GM18867 (cell line): ENCODE data around the gene ANKLE2.
"Not testable (repeated sequence)": the region's sequence is repeated elsewhere in the genome, so short reads cannot be mapped to it uniquely, and the experiment has no call there.

Experiments used
- ATAC-seq: cut with Tn5 transposase; IDR thresholded peaks from one replicate; pipeline ENCODE4 v1.9.1; 2021; ENCODE audit warnings: mild to moderate bottlenecking, moderate library complexity; ENCODE audit not compliant: unreplicated experiment

The ANKLE2 gene

DNA sequence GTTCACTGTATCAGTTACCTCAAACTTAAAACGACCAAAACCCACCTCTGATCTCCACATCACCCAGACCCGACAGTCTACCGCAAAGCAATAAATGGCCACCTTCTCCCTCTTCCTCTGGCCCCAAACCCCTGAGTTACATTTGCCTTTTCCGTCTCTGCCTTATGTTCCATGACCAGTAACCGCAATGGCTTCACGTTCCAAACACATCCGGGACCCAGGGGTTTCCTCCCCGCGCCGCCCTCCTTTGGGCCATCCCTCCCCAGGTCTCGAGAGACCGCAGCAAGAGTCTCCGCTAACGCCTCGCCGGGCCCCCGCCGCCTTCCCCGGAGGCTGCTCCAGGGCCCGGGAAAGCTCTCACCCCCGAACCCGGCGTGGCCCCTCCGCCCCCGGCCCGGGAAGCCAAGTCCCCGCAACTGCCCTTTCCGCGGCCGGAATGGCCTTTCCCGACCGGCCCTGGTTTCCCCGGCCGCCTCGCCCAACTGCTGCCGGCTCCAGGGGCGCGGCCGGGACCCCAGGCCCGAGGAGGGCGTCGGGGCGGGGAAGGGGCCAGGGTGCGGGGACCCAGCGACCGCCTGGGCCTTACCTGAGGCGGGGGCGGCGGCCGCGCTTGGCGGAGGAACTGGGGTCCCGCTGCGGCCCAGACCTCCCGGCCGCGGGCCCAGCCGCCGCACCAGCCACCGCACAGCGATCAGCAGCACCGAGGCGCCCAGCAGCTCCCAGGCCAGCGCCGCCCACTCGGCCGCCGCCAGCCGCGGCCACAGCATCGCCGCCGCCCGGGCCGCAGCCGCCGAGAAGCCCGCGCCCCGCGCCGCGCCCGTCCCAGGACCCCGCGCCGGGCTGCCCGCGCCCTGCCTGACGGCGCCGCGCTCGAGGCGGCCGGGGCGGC lies at the start of gene ANKLE2:
TSS of gene ANKLE2 (minus strand) at position 801 of the 889 bp plus-strand sequence. CDS start at position 767, 34 bp downstream.
- ATAC-seq = peak; percentile 32

DNA sequence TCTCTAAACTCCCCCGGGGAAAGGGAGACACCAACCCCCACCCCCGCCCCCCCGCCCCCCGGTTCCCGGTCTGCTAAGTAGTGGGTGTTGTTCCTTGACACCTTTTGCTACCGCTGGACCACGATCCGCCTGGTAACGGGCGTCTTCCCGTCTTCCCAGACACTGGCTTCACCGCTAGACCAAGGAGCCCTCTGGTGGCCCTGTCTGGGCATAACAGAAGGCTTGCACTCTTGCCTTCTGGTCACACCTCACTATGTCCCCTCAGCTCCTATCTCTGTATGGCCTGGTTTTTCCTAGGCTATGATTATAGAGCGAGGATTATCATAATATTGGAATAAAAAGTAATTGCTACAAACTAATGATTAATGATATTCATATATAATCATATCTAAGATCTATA lies 47.8 kb upstream of the ANKLE2 start:
- ATAC-seq = not testable (repeated sequence)

DNA sequence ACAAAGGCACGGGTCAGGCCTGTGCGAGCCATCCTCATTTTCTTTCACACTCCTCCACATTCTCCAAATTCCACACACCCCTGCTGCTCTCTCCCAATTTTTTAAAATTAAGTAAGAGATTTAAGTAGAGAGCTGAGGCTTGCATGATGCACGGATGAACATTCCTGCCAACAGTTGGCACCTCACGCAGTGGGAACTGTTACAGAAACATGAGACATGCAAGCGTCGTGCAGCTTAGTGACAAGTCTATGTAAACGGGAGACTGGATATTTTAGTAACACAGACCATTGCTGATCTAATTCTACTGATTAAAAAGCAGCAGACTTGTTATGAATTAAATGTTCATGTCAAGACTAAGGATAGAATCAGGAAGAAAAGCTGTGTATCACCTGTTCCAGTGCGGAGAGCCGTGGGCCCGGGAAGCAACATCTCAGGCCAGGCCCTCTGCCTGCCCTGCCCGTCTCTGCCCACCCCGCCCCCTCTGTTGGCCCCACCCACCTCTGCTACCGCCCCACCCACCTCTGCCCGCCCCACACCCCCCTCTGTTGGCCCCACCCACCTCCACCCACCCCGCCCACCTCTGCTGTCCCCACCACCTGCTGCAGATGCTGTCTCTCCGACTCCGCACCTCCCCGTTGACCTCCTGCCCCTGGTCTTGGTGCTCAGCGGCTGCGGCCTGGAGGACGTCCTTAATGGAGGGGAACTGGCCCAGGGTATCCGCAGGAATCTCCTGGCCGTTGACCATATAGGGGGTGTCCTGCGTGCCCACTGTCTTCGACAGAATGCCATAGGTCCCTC lies 45.9 kb upstream of the ANKLE2 start:
- ATAC-seq = no peak

DNA sequence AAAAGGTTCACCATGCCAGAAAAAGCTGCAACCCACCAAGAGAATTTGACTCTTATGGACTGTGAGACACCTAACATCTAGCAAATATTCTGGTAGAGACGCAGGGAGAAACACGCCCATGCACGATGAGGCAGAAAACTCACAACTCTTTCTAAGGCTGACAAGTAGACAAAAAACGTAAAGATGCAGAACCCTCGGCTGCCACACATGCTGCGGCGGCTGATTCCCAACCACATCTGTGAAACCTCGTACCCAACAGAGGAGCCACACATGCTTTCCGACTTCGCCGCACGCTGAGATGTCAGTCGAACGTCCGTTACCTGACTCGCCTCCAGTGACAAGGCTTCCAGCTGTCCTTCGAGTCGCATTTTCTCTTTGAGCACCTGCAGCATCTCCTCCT lies 45.2 kb upstream of the ANKLE2 start:
- no peak for ATAC-seq

DNA sequence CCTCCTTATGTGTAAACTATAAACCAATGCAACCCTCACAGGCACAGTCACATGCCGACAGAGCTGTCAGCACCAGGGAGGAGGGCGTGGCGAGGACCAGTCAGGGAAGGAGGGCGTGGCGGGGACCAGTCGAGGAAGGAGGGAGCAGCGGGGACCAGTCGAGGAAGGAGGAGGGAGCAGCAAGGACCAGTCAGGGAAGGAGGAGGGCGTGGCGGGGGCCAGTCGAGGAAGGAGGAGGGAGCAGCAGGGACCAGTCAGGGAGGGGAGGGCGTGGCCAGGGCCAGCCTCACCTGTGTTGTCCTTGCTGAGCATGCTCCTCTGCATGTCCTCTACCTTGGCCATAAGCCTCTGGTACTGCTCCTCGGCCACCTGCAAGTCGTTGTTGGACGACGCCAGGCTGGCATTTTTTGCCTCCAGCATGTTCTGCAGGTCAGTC lies 42.8 kb upstream of the ANKLE2 start:
- no peak for ATAC-seq

DNA sequence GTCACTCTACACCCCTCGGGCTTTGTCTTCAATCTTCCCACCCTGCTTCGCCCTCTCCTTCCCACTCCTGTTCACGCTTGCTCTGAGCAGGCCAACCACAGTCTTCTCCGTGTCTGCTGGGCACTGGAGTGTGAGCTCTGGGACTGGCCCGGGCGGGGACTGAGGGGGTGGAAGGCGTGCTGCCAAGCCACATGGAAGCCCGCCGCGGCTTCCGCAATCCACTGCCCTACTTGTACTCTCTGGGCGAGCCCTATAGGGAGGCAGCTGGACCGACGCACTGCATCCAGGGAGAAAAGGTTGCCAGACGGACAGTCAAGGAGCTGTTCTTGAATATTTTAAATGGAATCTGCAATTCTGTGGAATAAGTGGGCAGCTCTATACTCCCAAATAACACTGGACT lies 42.3 kb upstream of the ANKLE2 start:
- no peak for ATAC-seq

DNA sequence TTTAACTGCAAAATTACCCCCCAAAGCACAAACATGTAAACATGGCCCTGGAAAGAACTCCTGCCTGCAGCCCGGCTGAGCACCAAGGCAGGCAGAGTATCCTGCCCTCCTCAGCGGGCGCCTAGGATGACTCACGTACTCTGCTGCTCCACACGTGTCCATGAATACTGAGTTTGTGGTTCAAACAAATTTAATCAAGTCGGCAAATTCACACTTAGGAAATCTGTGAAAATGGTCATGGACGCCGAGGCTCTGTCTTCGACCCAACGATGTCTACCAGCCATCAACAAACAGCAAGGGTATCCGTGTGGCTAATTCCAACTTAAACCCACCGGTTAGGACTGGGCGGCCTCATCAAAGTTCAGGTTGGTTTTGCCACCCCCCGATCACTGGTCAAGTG lies 41.5 kb upstream of the ANKLE2 start:
- ATAC-seq = no peak

DNA sequence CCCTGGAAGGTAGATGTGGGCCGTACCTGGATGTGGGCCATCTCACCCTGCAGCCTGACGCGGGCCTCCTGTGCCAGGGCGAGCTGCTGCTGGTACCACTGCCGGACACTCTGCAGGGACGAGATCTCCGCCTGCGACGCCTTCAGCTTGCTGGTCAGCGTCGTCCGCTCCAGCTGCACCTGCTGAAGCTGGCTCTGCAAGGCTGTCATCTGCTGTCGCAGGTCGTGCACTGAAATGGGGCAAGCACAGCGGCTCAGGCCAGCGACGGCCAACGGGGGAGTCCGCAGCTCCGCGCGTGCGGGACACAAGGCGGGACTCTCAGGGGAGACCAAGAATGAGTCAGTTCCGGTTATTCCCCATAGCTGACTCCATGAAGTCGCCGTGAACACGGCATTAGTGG lies 40.1 kb upstream of the ANKLE2 start:
- ATAC-seq = no peak

DNA sequence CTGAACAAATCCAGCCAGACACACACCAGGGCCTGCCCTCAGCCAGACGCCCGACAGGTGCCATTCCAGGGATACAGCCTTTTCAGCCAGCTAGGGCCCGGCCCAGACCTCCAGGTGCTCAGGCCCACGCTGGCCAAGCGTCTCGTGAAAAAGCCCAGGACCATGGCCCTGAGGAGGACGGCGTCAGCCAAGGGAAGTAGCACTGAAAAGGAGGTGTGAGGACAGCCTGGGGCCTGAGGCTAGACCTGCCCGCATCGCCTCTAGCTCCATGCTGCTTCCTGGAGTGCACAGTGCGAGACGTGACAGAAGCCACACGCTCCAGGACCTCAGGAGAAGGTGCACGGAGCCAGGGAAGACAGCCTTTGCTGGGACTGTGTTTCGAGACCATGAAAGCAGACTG lies 37.2 kb upstream of the ANKLE2 start:
- ATAC-seq = no peak

DNA sequence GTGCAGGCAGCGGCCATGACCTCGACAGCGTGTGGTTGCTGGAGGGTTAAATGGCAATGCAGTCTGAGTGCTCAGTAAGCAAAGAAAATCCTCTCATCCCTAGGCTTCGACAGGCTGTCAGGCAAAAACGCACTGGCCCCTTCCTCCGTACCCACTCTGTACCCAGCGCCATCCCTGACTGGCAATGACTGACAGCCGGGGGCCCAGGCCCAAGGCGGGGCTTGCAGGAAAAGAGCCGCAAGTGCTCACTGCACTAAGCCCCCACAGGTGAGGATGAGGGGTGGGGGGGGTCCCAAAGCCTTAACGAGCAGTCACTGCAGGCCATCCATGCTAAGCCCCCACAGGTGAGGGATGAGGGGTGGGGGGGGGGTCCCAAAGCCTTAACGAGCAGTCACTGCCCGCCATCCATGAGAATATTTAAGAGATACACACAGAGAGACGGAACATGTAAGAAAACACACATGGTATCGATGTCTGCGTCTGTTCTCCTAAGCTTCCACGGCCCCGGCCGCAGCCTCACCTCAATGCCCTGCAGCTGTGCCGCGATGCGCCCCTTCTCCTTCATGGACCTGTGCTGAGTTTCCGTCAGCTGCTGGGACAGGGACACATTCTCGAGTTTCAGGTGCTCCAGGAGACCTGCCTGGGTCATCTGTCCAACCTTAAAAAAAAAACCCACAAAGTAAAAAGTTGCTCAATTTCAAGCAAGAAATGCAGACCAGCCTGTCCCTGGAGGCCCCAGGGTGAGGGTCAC lies 36.4 kb upstream of the ANKLE2 start:
- no peak for ATAC-seq

DNA sequence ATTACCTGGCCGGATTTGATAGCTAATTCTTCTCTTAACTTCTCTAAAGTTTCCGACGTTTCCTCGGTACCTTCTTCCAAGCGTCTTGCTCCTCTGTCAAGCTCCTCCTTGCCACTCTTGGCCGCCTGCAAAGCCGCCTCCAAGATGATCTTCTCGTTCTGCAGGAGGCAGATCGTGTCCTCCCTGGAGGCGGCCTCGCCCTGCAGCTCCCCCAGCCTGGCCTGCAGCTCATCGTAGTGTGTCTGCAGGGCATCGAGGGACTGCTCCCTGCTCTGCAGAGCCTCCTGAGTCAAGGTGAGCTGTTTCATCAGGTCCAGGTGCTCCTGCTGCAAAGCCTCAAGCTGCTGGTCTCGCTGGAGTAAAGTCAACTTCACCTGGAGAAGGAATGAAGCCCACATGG lies 34.2 kb upstream of the ANKLE2 start:
- ATAC-seq = no peak

DNA sequence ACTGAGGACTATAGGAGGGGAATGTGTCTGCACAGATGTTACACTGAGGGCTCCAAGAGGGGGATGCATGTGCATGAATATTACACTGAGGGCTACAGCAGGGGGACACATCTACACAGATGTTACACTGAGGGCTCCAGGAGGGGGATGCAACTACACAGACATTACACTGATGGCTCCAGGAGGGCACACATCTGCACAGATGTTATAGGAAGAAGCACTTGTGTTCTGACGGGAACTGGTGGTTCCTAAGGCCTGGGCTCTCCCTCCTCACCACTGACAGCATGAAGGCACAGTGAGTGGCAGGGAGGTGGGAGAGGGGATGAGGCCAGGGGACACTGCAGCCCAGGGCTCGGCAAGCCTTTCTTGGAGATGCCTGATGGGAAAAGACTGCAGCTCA lies 30.3 kb upstream of the ANKLE2 start:
- ATAC-seq = not testable (repeated sequence)

DNA sequence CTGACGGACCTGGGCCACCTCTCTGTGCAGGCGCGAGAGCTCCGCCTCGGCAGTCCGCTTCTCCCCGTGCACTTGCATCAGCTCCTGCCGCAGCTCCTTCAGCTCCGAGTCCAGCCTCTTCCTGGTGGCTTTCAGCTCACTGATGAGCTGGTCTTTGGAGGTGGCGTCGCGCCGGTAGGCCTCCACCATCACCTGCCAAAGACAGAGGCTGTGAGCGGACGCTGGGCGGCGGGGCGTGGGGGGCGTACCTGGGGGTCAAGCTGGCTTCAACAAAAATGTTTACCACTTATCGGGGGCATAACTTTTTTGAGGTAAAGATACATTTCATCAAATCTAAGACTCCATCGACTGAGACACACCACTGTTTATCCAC lies 27.5 kb upstream of the ANKLE2 start:
- ATAC-seq = no peak

DNA sequence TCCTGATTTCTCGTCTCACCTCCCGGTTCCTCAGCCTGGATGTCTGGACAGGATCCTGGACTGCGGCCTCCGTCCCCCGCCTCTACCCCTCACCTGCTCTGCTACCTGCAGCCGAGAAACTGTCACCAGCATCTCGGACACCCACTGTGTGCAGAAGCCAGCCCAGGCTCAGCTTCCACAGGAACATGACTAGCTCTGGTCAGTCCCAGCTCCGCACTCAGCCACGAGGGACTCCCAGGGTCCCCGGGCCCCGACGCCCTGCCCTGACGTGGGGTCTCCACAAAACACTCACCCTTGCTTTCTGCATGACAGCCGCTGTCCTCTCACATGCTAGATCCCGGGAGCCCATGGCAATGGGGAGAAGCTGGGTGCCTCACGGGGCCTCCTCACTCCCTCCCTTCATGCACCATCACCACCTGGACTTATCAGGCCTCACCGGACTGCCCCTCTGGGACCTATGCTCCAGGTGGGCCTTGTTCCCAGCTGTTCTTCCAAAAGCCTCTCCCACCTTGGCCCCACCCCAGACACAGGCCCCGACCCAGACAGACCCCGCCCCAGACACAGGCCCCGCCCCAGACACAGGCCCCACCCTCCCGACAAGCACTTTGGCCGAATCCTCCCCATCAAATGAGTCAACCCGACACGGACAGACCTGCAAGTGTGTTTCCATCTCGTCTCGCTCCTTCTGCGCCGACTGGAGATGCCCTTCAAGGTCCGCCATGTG lies 26.9 kb upstream of the ANKLE2 start:
- ATAC-seq = no peak

DNA sequence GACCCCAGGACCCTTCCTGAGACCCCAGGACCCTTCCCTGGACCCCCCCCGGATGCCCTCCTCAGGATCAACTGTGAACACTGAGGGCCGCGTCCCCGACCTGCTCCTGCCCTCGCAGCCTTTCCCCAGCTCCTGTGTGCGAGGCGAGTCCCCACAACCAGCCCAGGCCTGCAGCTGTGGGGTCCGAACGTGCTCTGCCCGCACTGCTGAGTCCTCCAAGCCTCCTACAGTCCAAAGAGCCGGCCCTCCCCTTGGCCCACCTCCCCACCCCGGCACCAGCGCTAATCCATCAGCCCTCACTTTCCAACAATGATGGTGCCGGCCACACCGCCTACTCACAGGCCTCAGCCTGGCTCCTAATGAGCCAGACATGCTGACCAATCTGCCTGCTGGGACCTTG lies 26.2 kb upstream of the ANKLE2 start:
- ATAC-seq = no peak

DNA sequence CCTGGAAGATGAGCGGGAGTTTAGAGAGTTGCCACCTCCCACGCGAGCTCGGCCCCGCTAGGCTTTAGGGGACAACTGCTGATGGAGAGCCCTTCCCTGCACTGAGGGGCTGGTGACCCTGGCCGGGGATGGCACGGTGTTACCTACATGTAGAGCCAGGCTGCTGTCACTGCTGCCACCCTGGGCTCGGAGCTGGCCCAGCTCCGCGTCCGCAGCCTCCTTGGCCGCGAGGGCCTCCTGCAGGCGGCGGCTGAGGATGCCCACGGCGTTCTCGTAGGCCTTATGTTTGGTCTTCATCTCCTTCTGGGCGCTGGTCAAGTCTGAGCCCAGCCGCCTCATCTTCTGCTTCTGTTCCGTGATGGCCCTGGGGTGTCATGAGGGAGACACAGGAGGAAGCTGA lies 24.6 kb upstream of the ANKLE2 start:
- ATAC-seq = no peak

DNA sequence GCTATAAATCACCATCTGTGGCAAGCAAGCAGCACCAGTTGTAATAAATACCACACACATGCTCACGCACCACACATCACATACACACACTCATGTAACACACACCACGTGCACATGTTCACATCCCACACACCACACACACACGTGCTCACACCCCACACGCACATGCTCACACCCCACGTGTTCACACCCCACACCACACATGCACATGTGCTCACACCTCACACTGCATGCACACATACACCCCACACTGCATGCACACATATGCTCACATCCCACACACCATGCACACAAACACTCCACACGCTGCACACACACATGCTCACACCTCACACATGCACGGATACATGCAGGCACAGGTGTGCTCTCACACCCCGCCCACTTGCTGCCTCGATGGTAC lies 22.9 kb upstream of the ANKLE2 start:
- ATAC-seq = no peak

DNA sequence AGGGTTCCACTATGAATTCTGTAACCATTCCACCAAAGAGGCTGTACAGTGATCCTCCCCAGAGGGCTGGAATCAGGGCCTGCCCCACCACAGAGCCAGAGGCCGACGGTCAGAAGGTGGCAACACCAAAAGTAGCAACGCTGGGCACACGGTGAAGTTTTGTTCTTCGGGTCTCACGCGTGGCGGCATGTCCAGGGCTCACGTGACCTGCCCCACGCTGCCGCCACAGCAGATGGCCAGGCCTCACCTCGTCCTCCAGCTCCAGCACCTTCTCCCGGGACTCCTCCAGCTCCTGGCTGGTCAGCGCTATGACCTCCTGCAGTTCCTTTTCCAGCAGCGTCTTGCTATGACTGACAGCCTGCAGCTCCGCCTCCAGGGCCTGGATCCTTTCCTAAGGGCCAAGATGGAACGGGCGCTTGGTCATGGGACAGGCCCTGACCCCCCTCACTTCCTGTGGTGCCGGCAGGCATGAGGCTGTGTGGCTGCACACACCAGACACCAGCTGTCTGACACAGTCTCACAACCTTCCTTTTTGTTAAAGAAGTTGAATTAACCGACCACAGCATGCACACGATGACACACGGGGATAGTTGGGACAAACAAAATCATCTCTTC lies 22.4 kb upstream of the ANKLE2 start:
- no peak for ATAC-seq

DNA sequence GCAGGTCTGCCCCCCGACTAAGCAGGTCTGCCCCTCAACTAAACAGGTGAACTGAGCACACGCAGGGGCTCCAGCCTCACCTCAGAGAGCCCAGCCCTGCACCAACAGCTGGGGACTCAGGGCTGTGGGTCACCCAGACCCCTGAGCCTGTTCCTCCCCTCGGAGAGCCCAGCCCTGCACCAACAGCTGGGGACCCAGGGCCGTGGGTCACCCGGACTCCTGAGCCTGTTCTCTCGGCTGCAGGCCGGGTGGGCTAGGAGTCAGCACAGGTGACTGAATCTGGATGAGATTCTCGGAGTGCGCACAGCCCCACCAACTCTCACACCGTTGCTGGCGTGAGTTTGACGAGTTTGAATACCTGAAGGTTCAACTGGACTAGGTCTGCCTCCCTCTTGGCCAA lies 20.3 kb upstream of the ANKLE2 start:
- ATAC-seq = no peak

DNA sequence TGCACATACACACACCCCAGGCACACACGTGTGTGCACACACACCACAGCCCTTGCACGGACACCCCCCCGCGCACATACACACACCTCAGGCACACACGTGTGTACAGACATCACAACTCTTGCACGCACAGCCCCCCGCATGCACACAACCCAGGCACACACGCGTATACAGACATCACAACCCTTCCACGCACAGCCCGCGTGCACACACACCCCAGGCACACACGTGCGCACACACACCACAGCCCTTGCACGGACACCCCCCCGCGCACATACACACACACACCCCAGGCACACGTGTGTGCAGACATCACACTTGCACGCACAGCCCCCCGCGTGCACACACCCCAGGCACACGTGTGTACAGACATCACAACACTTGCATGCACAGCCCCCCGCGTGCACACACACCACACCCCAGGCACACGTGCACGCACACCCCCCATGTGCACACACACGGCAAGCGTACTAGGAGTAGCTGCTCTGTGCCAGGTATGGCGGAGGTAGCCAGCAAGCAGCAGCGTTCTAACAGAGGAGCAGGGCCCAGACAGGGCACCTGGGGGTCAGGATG lies 18.2 kb upstream of the ANKLE2 start:
- ATAC-seq = no peak
